HG03565 (cell line): ENCODE measurements around the gene IGSF9B.
A peak's percentile ranks its signal among the peaks of the same experiment; 100 is the strongest.

Experiments used
- ATAC-seq: cut with Tn5 transposase; IDR thresholded peaks from one replicate; pipeline ENCODE4 v1.9.1; 2021; ENCODE audit warnings: mild to moderate bottlenecking, moderate library complexity; ENCODE audit not compliant: unreplicated experiment

The IGSF9B gene

DNA sequence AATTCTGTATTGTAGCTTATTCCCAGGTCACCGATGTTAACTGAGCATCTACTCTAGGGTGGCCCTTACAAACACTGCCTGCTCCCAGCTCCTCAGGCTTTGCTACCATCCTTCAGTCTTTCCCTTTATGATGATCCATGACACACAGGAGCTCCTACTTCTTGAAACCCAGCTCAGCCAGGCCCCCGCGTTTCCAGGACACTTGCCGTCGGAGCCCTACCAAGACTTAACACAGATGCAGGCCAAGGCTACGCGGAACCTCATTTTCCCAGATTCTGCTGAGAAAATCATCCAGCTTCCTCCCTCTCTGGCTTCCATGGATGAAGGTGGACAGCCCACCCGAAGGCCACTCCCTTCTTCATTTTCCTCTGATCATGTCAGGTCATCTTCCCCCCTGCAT is 18.6 kb downstream of the IGSF9B start:
- no peak for ATAC-seq

GRCh38 chr11:133937468-133937867 is 19.3 kb downstream of the IGSF9B start:
- no peak for ATAC-seq

DNA sequence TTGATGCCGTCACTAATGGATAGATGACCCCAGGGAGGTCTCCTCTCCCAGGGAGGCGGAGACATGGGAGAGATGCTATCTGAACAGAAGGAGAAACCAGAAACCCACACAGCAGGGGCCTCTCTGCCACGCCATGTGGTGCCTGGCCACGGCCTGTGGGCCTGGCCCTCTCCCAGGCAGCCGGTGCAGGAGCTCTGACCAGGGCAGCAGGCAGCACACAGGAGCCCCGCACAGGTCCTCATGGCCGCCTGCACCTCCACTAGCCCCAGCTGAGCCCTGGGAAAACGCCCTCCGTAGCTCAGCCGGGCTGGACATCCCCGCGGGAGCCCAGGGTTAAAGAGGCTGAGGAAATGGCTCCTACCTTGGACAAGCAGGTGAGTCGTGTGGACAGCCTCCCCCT is 19.8 kb downstream of the IGSF9B start:
- ATAC-seq, result no peak

DNA sequence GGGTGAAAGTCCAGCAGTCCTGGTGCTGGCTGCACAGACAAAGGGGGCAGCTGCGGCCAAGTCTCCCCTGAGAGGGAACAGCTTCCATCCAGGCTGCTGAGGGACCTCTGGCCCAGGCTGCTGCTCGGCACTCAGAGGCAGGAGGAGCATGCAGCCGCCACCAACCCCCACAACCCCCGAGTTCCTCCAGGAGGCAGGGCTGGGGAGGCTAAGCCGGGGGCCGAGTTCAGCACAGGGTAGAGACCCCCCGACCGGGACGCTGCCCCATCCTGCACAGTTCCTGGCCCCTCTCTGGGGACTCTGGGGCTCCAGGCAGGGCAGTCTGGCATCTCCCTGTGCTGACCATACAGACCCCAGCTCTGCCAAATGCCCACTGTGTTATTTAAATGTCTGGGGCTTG is 20.2 kb downstream of the IGSF9B start:
- no peak for ATAC-seq

- no peak for ATAC-seq
These were observed 20.6 kb downstream of the IGSF9B start for GRCh38 chr11:133936136-133936535.

DNA sequence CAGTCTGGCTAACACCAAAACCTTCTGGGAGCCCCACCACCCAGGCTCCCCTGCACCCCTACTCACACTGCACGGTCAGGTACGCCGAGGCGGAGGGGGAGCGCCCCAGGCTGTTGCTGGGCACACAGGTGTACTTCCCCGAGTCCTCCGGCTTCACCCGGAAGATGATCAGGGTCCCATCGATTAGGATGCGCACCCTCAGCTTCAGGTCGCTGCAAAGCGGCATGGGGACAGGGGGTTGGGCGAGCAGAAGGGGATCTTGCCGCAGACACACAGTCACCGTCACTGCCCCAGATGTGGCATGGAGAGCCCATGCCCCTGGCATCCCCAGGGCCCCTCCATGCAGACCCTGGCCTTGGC is 21.2 kb downstream of the IGSF9B start:
- ATAC-seq, result no peak

DNA sequence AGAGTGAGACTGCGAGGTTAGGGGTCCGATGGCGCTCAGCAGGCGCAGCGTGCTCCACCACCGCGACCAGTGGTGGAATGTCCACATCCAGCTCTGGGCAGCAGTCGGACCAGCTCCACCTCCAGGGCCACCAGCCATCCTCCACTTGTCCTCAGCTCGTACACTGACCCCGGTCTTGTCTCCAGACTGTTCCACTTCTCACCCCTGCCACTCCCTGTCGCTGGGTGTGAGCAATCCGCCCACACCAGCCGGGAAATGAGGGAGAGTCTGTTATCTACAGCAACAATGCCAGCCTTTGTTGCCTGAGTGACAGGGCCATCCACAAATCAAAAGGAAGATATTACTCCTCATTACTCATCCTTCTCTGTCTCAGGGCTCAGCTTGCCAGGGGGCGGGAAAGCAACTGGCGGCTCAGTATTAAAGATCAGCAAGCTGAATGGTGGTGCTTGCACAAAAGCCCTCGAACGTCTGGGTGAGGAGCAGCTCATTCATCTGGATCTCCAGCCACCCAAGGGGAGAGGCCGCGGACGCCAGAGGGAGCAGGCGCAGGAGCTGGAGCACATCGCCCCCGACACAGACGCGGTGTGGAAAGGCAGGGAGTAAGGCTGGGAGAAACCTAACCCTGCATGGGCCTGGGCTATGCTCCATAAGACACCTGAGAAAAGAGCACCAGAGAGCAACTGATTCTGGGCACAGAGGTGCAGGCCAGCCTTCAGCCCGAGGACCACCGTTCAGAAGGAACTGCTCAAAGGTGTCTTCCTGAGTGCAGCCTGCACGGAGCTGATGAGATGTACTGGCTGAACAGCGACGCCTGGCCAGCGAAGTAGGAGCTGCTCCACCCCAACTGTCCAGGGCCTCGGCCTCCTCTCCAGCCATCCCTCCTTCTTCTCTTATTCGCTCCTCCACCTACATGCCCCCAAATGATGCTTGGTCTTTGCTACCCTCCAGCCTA is 21.9 kb downstream of the IGSF9B start:
- ATAC-seq, result no peak

DNA sequence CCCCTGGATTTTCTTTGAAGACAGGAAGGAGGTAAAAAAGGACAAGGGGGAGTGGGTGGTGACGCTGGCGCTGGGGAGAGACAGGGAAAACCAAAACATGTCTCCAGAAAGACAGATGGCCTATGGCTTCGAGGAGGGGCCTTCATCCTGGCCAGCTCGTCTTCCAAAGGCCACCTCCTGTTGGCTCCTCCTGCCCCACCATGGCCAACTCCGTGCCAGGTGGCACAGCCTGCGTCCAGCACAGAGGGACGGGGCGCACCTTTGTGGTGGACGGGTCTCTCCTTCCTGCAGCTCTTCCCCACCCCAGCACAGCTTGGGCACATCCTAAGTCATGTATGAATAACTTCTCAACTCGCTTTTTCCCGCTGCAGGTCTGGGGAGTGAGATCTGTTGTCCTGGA is 22.7 kb downstream of the IGSF9B start:
- ATAC-seq, result no peak

DNA sequence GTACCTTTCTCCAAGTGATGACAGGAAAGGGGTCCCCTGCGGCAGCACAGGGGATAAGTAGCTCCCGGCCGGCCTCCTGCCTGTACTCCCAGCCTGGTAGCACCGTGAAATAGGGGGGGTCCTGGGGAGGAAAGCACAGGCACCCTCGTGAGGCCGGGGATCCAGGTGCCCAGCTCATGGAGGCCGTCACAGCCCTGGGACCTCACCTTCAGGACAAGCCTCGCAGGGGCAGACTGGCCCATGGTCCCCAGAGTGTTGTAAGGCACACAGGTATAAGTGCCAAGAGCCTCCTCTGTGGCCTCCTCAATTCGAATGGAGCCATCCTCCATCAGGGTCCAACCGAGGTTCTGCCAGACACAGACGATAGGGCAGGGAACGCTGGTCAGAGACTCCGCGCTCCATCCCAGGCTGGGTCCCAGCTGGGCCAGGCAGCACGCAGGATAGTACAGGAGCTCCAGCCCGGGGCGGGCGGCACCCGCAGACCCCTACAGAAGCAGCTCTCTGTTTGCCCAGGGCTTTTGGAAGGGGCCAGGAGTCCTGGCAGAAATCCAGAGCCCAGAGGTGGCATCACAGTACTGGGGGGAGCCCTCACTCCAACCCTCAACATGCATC is 25.2 kb downstream of the IGSF9B start:
- ATAC-seq, result no peak

DNA sequence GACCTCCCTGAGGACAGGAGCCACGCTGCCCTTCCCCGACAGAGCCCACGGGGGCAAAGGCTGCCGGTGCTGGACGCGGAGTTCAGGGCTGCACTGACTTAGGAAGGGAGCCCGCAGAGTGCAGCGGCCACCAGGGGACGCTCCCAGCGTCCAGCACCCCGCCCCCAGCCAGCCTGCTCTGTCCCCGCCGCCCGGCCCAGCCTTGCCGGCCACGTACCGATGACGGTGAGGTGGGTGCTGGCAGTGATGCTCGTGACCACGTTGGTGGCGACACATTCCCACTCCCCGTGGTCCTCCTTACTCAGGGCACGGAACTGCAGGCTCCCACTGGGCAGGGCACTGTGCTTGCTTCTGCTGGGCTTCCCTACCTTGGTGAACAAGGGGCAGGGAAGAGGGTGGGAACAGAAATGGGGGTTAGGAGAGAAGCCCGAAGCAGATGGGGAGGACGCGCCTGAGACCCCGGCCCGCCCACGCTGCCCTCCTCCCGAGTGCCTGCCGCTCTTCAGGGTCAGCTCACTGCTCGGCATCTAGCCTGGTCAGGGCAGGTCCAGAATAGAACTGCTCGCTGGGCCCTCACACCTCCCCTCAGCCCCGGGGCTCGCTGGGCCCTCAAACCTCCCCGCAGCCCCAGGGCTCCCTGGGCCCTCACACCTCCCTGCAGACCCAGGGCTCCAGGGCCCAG is 25.9 kb downstream of the IGSF9B start:
- ATAC-seq, result no peak

GRCh38 chr11:133930053-133930766 is 26.6 kb downstream of the IGSF9B start:
- ATAC-seq, result no peak

- ATAC-seq, result no peak
These were observed 27.2 kb downstream of the IGSF9B start for GRCh38 chr11:133929401-133930052.

GRCh38 chr11:133928628-133929059 is 28.1 kb downstream of the IGSF9B start:
- no peak for ATAC-seq

DNA sequence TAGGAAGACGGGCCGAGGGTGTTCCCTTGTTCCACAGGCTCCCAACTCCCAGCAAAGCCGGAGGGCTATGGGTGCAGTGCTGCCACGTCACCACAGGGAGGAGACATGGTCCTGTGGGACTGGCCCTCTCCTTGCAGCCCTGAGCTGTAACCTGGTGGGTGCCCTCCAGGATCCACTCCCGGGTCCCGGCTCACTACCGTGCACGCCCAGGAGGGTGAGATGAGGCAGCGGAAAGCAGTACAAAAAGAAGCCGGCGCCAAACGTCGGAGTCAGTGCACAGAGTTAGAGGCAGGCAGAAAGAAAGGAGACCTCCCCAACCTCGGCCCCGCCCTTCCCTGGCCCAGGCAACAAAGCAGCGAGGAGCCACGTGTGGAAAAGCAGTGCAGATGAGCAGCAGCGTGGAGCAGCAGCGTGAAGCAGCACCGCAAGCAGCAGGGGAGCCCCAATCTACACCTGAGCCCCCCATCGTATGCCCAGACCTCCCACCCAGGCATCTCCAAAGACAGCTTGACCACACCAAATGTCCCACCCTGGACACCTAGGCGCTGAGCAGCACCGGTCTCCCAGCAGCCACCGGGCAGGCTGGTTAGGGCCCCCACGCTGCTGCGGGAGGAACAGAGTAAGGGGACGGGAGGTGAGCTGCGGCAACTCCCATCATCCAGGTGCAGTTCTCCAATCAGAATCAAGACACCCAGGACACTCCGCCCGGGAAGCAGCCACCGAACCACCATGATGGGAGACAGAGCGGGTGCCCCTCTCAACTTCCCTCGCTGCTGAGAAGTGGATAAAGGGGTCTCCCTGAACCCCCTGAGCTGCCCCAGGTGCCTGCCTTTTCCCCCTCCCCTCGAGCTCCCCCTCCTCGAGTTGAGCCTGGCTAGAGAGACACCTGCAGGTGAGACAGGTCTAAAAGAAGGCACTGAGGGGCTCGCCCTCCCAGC is 28.8 kb downstream of the IGSF9B start:
- peak; percentile 75 for ATAC-seq

GRCh38 chr11:133926466-133927246 is 30.1 kb downstream of the IGSF9B start:
- ATAC-seq, result no peak

DNA sequence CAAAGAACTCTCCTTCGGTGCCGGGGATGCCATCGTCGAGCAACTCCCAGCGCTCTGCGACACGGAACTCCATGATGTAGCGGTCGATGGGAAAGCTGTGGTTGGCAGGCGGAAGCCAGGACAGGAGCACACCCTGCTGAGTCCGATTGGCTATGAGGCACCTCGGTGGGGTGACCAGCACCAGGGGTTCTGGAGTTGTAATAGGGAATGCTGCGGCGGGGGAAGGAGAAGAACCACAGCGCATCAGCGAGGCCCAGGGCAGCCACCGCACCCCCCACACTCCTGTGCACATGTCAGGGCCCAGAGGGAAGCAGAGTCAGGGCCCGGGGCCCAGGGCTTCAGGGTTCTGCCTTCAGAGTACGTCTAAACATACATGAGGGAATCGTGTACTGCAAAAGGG is 31.0 kb downstream of the IGSF9B start:
- no peak for ATAC-seq

DNA sequence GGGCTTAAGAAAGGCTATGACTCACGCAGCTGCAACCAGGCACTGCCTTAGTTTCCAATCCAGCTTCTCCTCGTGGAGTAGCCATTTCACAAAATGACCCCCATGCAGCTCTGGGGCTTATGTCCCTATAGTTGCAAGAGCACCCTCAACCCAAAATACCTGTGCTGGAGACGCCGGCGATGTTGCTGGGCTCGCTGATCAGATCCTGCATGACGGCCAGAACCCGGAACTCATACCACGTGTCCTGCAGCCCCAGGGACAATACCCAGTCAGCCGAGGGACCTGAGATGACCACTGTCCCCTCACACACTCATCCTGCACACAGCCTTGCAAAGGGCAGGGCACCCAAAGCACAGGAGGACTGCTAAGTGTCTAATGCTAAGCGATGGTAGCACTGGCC is 32.1 kb downstream of the IGSF9B start:
- no peak for ATAC-seq

DNA sequence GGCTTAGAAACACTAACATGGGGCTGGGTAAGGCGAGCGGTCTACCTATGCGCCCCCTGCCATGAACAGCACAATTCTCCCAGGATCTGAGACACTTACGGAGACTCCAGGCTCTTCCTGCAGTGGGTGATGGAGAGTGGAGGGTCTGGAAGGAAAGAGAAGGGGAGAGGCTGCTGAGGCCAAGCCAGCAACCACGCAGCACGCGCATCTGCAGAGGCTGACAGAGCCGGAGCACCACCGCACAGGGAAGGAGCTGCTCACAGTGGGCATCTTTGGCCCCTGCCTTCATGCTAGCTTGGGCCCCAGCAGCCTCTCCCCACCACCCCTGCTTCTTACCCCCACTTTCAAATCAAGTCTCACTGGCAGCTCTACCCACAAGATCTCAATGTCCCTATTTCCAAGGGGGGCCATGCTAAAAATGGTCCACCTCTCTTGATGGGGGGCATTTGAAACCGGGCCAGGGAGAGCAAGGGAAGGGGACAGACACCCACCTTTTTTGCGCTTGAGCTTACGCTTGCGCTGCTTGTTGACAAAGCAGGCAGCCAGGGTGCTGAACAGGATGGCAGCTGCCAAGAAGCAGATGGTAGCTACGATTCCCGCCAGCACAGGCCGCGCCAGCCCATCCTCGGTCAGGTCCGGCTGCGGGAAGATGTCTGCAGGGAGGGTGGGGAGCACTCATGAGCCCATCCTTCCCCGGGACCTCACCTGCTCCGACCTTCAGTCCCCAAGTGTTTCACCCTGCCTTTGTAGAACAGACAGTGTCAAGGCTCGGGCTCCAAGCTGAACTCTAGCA is 34.5 kb downstream of the IGSF9B start:
- ATAC-seq, result no peak
